Peyer's patch (tissue), 4 donors: ENCODE measurements around the gene ZWILCH. TPM values are rescaled to one million over a fixed set of nuclear protein-coding genes. Genes with fewer than 3 reads are reported as not detected.
"Not testable (repeated sequence)": the region's sequence is repeated elsewhere in the genome, so short reads cannot be mapped to it uniquely, and the experiment has no call there.

Source experiments
- DNase-seq, 3 donors: peaks; one replicate each; pipeline ENCODE4 v3.0.0-alpha.2; 2017 to 2019
- H3K27ac ChIP-seq, 4 donors: fragments of 200-600 bp; sonication (generic); one replicate each; pipeline ENCODE4 v1.5.1; 2016 to 2019
- H3K27me3 ChIP-seq, 2 donors: fragments of 200-600 bp; sonication (generic); one replicate each; pipeline ENCODE4 v1.5.1; 2019
- H3K36me3 ChIP-seq, 3 donors: fragments of 200-600 bp; sonication (generic); one replicate each; pipeline ENCODE4 v1.5.1; 2016 to 2019
- H3K4me1 ChIP-seq, 4 donors: fragments of 200-600 bp; sonication (generic); one replicate each; pipeline ENCODE4 v1.5.1; 2016 to 2019
- H3K4me3 ChIP-seq, 4 donors: fragments of 200-600 bp; sonication (generic); 1 replicate in 3 of 4; 2 replicates in 1 of 4; pipeline ENCODE4 v1.5.1; 2016 to 2019; ENCODE audit warnings: mild to moderate bottlenecking in 1 of 4
- H3K9me3 ChIP-seq, 4 donors: fragments of 200-600 bp; sonication (generic); one replicate each; pipeline ENCODE4 v1.5.1; 2016 to 2019; ENCODE audit warnings: mild to moderate bottlenecking in 1 of 4
- CTCF ChIP-seq, 6 experiments: fragments of 450-650 bp in 4 of 6; fragments of 200-600 bp in 2 of 6; sonication (generic) in 1 of 6; IDR thresholded peaks; one replicate each; pipeline ENCODE4 v1.5.1; 2017 to 2019; ENCODE audit warnings: antibody characterized with exemption in 6 of 6, mild to moderate bottlenecking in 3 of 6, moderate library complexity in 1 of 6
- POLR2A ChIP-seq, 2 donors: fragments of 450-650 bp; IDR thresholded peaks; one replicate each; pipeline ENCODE4 v1.5.1; 2017; ENCODE audit warnings: antibody characterized with exemption in 2 of 2, mild to moderate bottlenecking in 2 of 2, moderate library complexity in 2 of 2
- total RNA-seq, 4 donors: library from RNA; depleted of rRNA; stranded (reverse); fragments of >200 nt; gene quantifications; one replicate each; pipeline ENCODE4 v1.1.0, GENCODE V29; 2016

Gene ZWILCH
- total RNA-seq, 4 donors from 2014 or later = 3.6 to 11.2 (median 6.7) TPM

- DNase-seq = no peak
- Histone ChIP-seq H3K9me3 (no peaks in the 10 kb centered on the region), H3K27ac (no peak overlapping the region), H3K4me3 (no peak overlapping the region), H3K36me3 (no peaks in the 10 kb centered on the region), H3K27me3 (no peaks in the 10 kb centered on the region), H3K4me1 (no peaks in the 10 kb centered on the region)
- TF ChIP-seq CTCF (IDR thresholded peaks at IDR 0.05) (no peak), POLR2A (IDR thresholded peaks at IDR 0.05) (no peak)
These were observed 42.5 kb upstream of the ZWILCH start for GRCh38 chr15:66462627-66463026.

- not testable (repeated sequence) for DNase-seq, H3K27me3 ChIP-seq, H3K9me3 ChIP-seq, H3K4me3 ChIP-seq, H3K36me3 ChIP-seq, H3K4me1 ChIP-seq, H3K27ac ChIP-seq
These were observed 39.8 kb upstream of the ZWILCH start for GRCh38 chr15:66465294-66465693.

GRCh38 chr15:66467162-66468040 is 37.7 kb upstream of the ZWILCH start:
- H3K27ac ChIP-seq, DNase-seq, H3K36me3 ChIP-seq, H3K27me3 ChIP-seq, H3K4me3 ChIP-seq, H3K9me3 ChIP-seq, H3K4me1 ChIP-seq: not testable (repeated sequence)

GRCh38 chr15:66470825-66471224 is 34.3 kb upstream of the ZWILCH start:
- not testable (repeated sequence) for H3K9me3 ChIP-seq, DNase-seq, H3K4me3 ChIP-seq, H3K4me1 ChIP-seq, H3K27ac ChIP-seq, H3K36me3 ChIP-seq, H3K27me3 ChIP-seq

GRCh38 chr15:66472176-66472999 is 32.7 kb upstream of the ZWILCH start:
- Histone ChIP-seq H3K4me1 (peaks cover 0 to 6% (median 0%) of the 10 kb centered on the region in 4 donors), H3K27me3 (no peaks in the 10 kb centered on the region), H3K9me3 (no peaks in the 10 kb centered on the region), H3K4me3 (no peak overlapping the region), H3K36me3 (no peaks in the 10 kb centered on the region), H3K27ac (peak overlapping the region in 1 of 4 donors; percentile 38)
- no peak for TF ChIP-seq POLR2A (IDR thresholded peaks at IDR 0.05)
- no peak for TF ChIP-seq CTCF (IDR thresholded peaks at IDR 0.05)
- DNase-seq = no peak

GRCh38 chr15:66474135-66474534 is 31.0 kb upstream of the ZWILCH start:
- H3K27ac ChIP-seq = no peak overlapping the region
- no peaks in the 10 kb centered on the region for H3K27me3 ChIP-seq
- peaks cover 0 to 6% (median 0%) of the 10 kb centered on the region in 4 donors for H3K4me1 ChIP-seq
- no peak overlapping the region for H3K4me3 ChIP-seq
- no peaks in the 10 kb centered on the region for H3K36me3 ChIP-seq
- no peaks in the 10 kb centered on the region for H3K9me3 ChIP-seq
- TF ChIP-seq CTCF (IDR thresholded peaks at IDR 0.05) = no peak
- no peak for TF ChIP-seq POLR2A (IDR thresholded peaks at IDR 0.05)
- no peak for DNase-seq

- peaks cover 0 to 6% (median 0%) of the 10 kb centered on the region in 4 donors for H3K4me1 ChIP-seq
- no peaks in the 10 kb centered on the region for H3K27me3 ChIP-seq
These were observed 30.2 kb upstream of the ZWILCH start for GRCh38 chr15:66474963-66475362.

More at GRCh38 chr15:66474963-66475362, 30.2 kb upstream of the ZWILCH start:
- Histone ChIP-seq H3K36me3 (no peaks in the 10 kb centered on the region), H3K4me3 (no peak overlapping the region), H3K9me3 (no peaks in the 10 kb centered on the region), H3K27ac (no peak overlapping the region)
- no peak for TF ChIP-seq POLR2A (IDR thresholded peaks at IDR 0.05)
- TF ChIP-seq CTCF (IDR thresholded peaks at IDR 0.05) = no peak
- no peak for DNase-seq
